PFSK-1 (cell line): Measurements from ENCODE around the gene KLHL28.

Experiments used
- FOXP2 ChIP-seq: optimal IDR thresholded peaks from 2 replicates; pipeline ENCODE3; 2011; ENCODE audit warnings: borderline replicate concordance, control low read depth, inconsistent platforms; ENCODE audit not compliant: insufficient read depth; ENCODE audit errors: extremely low read length, extremely low read depth
- POLR2AphosphoS5 ChIP-seq: IDR thresholded peaks from 2 replicates; pipeline ENCODE4 v1.6.1; 2012; ENCODE audit warnings: low read depth, mild to moderate bottlenecking, control low read depth, low read length, moderate library complexity
- SIN3A ChIP-seq: IDR thresholded peaks from 2 replicates; pipeline ENCODE4 v1.6.1; 2012; ENCODE audit warnings: mild to moderate bottlenecking, low read length, moderate library complexity, borderline replicate concordance; ENCODE audit not compliant: insufficient read depth
- TAF1 ChIP-seq: IDR thresholded peaks from 2 replicates; pipeline ENCODE4 v1.6.1; 2012; ENCODE audit warnings: low read length, control low read depth, borderline replicate concordance; ENCODE audit not compliant: insufficient read depth
- TF ChIP-seq, protein P1 (sequence below), 2 experiments: IDR thresholded peaks; 2 replicates each; pipeline versions ENCODE4 v1.6.1 to v1.8.0; 2011 to 2012; ENCODE audit warnings: low read depth in 2 of 2, low read length in 2 of 2, control low read depth in 1 of 2, inconsistent platforms in 1 of 2, mild to moderate bottlenecking in 1 of 2, moderate library complexity in 1 of 2; ENCODE audit not compliant: insufficient read depth in 1 of 2

The KLHL28 gene

DNA sequence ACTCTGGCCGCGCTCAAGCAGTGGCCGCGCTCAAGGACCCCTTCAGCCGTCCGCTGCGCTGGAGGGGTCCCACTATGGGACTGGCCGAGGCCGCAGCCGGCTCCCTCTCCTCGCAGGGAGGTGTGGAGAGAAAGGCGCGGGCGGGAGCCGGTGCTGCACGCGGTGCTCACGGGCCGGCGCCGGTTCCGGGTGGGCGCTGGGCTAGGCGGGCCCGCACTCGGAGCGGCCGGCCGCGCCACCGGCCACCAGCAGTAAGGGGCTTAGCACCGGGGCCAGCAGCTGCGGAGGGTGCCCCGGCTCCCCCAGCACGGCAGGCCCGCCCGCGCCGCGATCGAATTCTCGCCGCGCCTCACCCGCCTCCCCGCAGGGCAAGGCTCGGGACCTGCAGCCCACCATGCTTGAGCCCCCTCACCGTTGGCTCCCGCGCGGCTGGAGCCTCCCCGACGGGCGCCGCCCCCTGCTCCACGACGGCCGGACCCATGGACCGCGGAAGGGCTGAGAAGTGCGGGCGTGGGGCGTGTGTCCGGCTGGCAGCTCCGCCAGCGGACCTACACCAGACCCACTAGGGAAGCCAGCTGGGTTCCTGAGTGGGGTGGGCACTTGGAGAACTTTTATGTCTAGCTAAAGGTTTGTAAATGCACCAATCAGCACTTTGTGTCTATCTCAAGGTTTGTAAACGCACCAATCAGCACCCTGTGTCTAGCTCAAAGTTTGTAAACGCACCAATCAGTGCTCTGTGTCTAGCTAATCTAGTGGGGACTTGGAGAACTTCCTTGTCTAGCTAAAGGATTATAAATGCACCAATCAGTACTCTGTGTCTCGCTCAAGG lies 49.5 kb downstream of the KLHL28 start:
- TF ChIP-seq SIN3A (no peak), TAF1 (no peak), POLR2AphosphoS5 (no peak), FOXP2 (no peak)

DNA sequence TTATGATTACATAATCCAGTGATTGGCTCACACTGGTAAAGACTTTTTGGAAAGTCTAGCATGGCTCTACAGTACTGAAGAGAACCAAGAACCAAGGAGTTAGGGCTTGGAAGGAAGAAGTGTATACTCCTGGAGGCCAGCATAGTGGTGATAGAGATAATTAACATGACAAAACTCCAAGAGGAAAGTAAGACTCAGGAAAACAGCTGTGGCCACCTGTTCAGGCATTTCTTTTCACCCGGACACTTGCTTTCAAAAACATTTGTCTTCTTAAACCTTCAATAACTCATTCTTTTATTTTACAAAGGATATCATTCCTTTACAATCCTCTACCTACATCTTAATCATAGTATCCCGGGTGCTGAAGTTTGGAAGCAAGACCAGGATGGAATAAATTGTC lies 50.9 kb downstream of the KLHL28 start:
- TF ChIP-seq SIN3A (no peak), POLR2AphosphoS5 (no peak), TAF1 (no peak), FOXP2 (no peak)
- TF ChIP-seq, protein P1, sequence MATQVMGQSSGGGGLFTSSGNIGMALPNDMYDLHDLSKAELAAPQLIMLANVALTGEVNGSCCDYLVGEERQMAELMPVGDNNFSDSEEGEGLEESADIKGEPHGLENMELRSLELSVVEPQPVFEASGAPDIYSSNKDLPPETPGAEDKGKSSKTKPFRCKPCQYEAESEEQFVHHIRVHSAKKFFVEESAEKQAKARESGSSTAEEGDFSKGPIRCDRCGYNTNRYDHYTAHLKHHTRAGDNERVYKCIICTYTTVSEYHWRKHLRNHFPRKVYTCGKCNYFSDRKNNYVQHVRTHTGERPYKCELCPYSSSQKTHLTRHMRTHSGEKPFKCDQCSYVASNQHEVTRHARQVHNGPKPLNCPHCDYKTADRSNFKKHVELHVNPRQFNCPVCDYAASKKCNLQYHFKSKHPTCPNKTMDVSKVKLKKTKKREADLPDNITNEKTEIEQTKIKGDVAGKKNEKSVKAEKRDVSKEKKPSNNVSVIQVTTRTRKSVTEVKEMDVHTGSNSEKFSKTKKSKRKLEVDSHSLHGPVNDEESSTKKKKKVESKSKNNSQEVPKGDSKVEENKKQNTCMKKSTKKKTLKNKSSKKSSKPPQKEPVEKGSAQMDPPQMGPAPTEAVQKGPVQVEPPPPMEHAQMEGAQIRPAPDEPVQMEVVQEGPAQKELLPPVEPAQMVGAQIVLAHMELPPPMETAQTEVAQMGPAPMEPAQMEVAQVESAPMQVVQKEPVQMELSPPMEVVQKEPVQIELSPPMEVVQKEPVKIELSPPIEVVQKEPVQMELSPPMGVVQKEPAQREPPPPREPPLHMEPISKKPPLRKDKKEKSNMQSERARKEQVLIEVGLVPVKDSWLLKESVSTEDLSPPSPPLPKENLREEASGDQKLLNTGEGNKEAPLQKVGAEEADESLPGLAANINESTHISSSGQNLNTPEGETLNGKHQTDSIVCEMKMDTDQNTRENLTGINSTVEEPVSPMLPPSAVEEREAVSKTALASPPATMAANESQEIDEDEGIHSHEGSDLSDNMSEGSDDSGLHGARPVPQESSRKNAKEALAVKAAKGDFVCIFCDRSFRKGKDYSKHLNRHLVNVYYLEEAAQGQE (IDR thresholded peaks at IDR 0.05; ENCODE audit: insufficient read depth in 1 of 2, low read depth in 2 of 2, low read length in 2 of 2), result no peak

DNA sequence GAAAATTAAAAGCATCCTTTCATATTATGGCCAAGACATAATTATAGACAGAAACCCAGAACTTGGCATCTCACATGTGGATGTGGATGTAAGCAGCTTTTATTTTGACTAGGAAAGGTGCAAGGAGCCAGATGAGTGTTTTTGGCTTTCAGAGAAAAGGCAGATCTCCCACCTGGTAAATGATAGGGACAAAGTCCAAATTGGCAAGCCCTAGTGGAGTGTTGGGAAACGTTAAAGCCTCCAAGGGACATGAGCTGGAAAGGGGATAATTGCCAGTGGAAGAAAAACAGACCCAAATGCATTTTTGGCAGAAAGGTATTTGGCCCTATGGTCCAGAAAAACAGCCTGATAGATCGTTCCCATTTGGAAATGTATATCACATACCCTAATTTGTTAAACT lies 60.1 kb downstream of the KLHL28 start:
- TF ChIP-seq TAF1 (no peak), SIN3A (no peak), FOXP2 (no peak), POLR2AphosphoS5 (no peak)
- TF ChIP-seq, protein P1 (IDR thresholded peaks at IDR 0.05; ENCODE audit: insufficient read depth in 1 of 2, low read depth in 2 of 2, low read length in 2 of 2), result no peak

DNA sequence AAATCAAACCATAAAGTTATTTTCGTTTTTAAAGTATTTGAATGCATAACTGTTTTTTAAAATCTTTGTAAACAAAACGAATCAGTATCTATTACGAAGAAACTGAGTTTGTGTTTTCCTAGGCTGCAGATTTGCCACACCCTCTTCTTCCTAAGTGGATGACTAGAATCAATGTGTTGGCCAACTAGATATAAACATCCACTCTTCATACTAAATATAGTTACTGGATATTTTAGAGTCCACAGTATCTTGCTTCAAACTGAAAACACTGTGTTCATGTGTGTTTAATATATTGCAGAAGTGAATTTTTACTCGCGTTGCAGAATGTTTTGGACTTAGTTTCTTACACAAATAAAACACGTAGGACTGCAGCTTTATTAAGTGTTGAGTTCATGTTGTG lies 63.2 kb downstream of the KLHL28 start:
- TF ChIP-seq SIN3A, result no peak
- TF ChIP-seq, protein P1 (IDR thresholded peaks at IDR 0.05; ENCODE audit: insufficient read depth in 1 of 2, low read depth in 2 of 2, low read length in 2 of 2), result no peak
- TF ChIP-seq TAF1, result no peak
- TF ChIP-seq POLR2AphosphoS5, result no peak
- no peak for TF ChIP-seq FOXP2

DNA sequence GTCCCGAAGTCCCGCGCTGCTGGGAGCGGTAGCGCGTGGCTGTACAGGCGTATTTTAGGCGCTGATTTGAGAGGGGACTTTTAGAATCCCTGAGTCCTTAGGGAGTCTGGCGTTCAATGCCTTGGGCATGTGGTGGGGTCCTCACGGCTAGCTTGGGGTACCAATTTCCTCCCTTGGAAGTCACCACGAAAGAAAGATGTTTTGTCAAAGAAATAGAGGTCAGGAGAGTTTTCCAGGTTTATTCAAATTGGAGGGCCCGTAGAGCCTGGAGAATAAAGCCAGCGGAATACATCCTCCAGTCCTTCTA lies 63.9 kb downstream of the KLHL28 start:
- TF ChIP-seq TAF1, result no peak
- TF ChIP-seq FOXP2, result no peak
- no peak for TF ChIP-seq SIN3A
- no peak for TF ChIP-seq POLR2AphosphoS5
- TF ChIP-seq, protein P1 (IDR thresholded peaks at IDR 0.05; ENCODE audit: insufficient read depth in 1 of 2, low read depth in 2 of 2, low read length in 2 of 2), result no peak
